ENCODE data around the gene IQCE. TPM values are rescaled to one million over a fixed set of nuclear protein-coding genes. Genes with fewer than 3 reads are reported as not detected.

The IQCE gene
- total RNA-seq, 1 experiment from 2014 or later = 21.4 TPM

- Histone ChIP-seq H3K9ac (ENCODE audit: low read length) (peak overlapping the region; percentile 56), H3K9me3 (ENCODE audit: control insufficient read depth in 1 of 2, insufficient read depth in 1 of 2, low read depth in 1 of 2, low read length in 2 of 2) (no peaks in the 10 kb centered on the region), H3K4me3 (replicated peaks in 1 of 2; ENCODE audit: low read depth in 1 of 2, low read length in 2 of 2) (peak overlapping the region; percentile 24 to 42), H3K36me3 (ENCODE audit: control insufficient read depth in 1 of 2, insufficient read depth in 2 of 2, low read length in 2 of 2) (peaks cover 3 to 10% of the 10 kb centered on the region in 2 experiments; a peak in 1 of 4 replicates), H4K20me1 (ENCODE audit: insufficient read depth) (no peaks in the 10 kb centered on the region), H3K27me3 (ENCODE audit: insufficient read depth, low read length) (no peaks in the 10 kb centered on the region), H2AFZ (ENCODE audit: low read depth, low read length, poor library complexity, severe bottlenecking) (peak overlapping the region; percentile 55), H3K4me1 (ENCODE audit: control insufficient read depth in 1 of 2, insufficient read depth in 2 of 2, low read length in 2 of 2) (peaks cover 19 to 22% of the 10 kb centered on the region in 2 experiments), H3K9me2 (ENCODE audit: insufficient read depth) (no peaks in the 10 kb centered on the region), H3K79me2 (ENCODE audit: insufficient read depth, low read length) (no peaks in the 10 kb centered on the region; the same call in 1 of the 2 replicates), H3K27ac (ENCODE audit: low read depth, low read length) (peak overlapping the region; percentile 57), H3K4me2 (ENCODE audit: low read length) (peak overlapping the region; percentile 79)
- ChIA-PET RAD21 (ENCODE audit: low non-redundant PET in 1 of 2, low total read pairs in 2 of 2, uncharacterized antibody in 2 of 2, unreplicated experiment in 2 of 2) (interaction anchor here in 1 of 2 experiments (0.9 kb wide), 1 partner anchor 109 kb away, joined by 3 read pairs; no protein-coding TSS in a partner anchor), POLR2A (no interaction called here), CTCF (interaction anchor here (0.7 to 1.0 kb wide), 2 partner anchors 10 to 17 kb away, joined by 3 read pairs; partner anchors contain the start of gene BRAT1)
- TF ChIP-seq JUND (IDR thresholded peaks at IDR 0.05) (peak; percentile 86), EGR1 (IDR thresholded peaks at IDR 0.05; ENCODE audit: low read depth) (no peak), YY1 (IDR thresholded peaks at IDR 0.05; ENCODE audit: extremely low read depth, insufficient replicate concordance, low read depth, low read length) (no peak), SP1 (IDR thresholded peaks at IDR 0.05; ENCODE audit: low read depth) (peak; percentile 64; the same call in 1 of the 2 replicates), ELF1 (IDR thresholded peaks at IDR 0.05; ENCODE audit: borderline replicate concordance, low read depth) (no peak; the same call in 1 of the 2 replicates), FOSL1 (IDR thresholded peaks at IDR 0.05; ENCODE audit: low read depth) (peak; percentile 91), SIN3A (IDR thresholded peaks at IDR 0.05; ENCODE audit: low read depth) (peak; percentile 65), REST (IDR thresholded peaks at IDR 0.05; ENCODE audit: low read depth) (no peak)
- TF ChIP-seq, protein P1, sequence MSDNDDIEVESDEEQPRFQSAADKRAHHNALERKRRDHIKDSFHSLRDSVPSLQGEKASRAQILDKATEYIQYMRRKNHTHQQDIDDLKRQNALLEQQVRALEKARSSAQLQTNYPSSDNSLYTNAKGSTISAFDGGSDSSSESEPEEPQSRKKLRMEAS (IDR thresholded peaks at IDR 0.05) = peak; percentile 86; the same call in 1 of the 2 replicates
- BruUV-seq (replicated peaks) = no TSS peak
- DNase-seq (ENCODE audit: low read depth, low spot score) (peak; percentile 56), ATAC-seq (peak; percentile 82)
- intact Hi-C loops (cut with micrococcal nuclease) = no loop called here
These were observed 13.5 kb downstream of the IQCE start for GRCh38 chr7:2572101-2572842.
